ENCODE results near the gene SLC25A4.

DNA sequence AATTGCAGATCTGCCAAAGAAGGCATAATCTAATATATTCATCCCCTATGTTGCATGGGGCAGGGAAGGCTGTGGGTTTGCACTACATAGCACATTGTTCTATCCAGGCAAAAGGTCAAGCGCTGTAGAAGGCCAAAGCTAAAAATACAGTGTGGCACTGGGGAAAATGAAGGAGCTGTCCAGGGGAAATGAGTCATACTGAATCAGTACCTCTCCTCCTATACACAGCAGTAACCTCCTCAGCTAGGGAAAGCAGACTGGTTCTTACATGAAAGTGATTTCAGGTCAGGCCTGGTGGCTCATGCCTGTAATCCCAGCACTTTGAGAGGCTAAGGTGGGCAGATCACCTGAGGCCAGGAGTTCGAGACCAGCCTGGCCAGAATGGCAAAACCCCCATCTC, 31.0 kb upstream of the SLC25A4 start:
- TF ChIP-seq, protein P1, sequence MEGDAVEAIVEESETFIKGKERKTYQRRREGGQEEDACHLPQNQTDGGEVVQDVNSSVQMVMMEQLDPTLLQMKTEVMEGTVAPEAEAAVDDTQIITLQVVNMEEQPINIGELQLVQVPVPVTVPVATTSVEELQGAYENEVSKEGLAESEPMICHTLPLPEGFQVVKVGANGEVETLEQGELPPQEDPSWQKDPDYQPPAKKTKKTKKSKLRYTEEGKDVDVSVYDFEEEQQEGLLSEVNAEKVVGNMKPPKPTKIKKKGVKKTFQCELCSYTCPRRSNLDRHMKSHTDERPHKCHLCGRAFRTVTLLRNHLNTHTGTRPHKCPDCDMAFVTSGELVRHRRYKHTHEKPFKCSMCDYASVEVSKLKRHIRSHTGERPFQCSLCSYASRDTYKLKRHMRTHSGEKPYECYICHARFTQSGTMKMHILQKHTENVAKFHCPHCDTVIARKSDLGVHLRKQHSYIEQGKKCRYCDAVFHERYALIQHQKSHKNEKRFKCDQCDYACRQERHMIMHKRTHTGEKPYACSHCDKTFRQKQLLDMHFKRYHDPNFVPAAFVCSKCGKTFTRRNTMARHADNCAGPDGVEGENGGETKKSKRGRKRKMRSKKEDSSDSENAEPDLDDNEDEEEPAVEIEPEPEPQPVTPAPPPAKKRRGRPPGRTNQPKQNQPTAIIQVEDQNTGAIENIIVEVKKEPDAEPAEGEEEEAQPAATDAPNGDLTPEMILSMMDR (IDR thresholded peaks at IDR 0.05), result no peak
- no peak for TF ChIP-seq POLR2A (IDR thresholded peaks at IDR 0.05)

All from testis (tissue), 2 donors.